ENCODE measurements around the gene PDHX.

DNA sequence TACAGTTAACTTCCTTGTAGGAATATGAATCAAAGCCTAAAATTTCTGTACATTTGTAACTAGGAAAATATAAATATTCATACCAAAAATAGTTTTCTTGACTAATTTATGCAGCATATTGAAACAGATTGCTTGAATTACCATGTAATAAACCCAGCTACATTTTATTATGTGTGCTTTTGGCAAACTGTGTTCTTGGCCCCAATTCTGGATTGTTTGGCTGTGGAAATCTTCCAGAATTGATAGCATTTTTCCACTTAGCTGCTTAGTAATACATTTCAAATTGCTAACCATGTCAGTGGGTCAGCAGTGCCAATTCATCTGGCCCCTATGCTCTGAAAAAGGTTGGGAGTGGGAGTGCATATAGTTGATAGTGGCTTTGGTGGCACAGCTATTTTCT lies 32.3 kb downstream of the PDHX start:
- TF ChIP-seq, protein P1, sequence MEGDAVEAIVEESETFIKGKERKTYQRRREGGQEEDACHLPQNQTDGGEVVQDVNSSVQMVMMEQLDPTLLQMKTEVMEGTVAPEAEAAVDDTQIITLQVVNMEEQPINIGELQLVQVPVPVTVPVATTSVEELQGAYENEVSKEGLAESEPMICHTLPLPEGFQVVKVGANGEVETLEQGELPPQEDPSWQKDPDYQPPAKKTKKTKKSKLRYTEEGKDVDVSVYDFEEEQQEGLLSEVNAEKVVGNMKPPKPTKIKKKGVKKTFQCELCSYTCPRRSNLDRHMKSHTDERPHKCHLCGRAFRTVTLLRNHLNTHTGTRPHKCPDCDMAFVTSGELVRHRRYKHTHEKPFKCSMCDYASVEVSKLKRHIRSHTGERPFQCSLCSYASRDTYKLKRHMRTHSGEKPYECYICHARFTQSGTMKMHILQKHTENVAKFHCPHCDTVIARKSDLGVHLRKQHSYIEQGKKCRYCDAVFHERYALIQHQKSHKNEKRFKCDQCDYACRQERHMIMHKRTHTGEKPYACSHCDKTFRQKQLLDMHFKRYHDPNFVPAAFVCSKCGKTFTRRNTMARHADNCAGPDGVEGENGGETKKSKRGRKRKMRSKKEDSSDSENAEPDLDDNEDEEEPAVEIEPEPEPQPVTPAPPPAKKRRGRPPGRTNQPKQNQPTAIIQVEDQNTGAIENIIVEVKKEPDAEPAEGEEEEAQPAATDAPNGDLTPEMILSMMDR (IDR thresholded peaks at IDR 0.05; ENCODE audit: low read depth, low read length, missing input control) = no peak
- TF ChIP-seq RXRA (IDR thresholded peaks at IDR 0.05) (no peak), GABPA (IDR thresholded peaks at IDR 0.05 in 1 of 2, conservative IDR thresholded peaks at IDR 0.05 in 1 of 2) (no peak), JUND (IDR thresholded peaks at IDR 0.05) (no peak)
- TF ChIP-seq, protein P2, sequence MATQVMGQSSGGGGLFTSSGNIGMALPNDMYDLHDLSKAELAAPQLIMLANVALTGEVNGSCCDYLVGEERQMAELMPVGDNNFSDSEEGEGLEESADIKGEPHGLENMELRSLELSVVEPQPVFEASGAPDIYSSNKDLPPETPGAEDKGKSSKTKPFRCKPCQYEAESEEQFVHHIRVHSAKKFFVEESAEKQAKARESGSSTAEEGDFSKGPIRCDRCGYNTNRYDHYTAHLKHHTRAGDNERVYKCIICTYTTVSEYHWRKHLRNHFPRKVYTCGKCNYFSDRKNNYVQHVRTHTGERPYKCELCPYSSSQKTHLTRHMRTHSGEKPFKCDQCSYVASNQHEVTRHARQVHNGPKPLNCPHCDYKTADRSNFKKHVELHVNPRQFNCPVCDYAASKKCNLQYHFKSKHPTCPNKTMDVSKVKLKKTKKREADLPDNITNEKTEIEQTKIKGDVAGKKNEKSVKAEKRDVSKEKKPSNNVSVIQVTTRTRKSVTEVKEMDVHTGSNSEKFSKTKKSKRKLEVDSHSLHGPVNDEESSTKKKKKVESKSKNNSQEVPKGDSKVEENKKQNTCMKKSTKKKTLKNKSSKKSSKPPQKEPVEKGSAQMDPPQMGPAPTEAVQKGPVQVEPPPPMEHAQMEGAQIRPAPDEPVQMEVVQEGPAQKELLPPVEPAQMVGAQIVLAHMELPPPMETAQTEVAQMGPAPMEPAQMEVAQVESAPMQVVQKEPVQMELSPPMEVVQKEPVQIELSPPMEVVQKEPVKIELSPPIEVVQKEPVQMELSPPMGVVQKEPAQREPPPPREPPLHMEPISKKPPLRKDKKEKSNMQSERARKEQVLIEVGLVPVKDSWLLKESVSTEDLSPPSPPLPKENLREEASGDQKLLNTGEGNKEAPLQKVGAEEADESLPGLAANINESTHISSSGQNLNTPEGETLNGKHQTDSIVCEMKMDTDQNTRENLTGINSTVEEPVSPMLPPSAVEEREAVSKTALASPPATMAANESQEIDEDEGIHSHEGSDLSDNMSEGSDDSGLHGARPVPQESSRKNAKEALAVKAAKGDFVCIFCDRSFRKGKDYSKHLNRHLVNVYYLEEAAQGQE (IDR thresholded peaks at IDR 0.05) = no peak
